Hematopoietic multipotent progenitor cell (in vitro differentiated cells): ENCODE data around the gene MN1. TPM values are rescaled to one million over a fixed set of nuclear protein-coding genes. Genes with fewer than 3 reads are reported as not detected.

Experiments
- DNase-seq, 3 donors: peaks; one replicate each; pipeline ENCODE4 v3.0.0-alpha.2; 2011 to 2015; ENCODE audit warnings: low read depth in 2 of 3, low spot score in 2 of 3
- total RNA-seq: library from RNA; depleted of rRNA; stranded (reverse); fragments of >200 nt; gene quantifications from one replicate; pipeline ENCODE4 v1.2.3, GENCODE V29; 2012

Gene MN1
- total RNA-seq, 1 donor = 14.8 TPM

DNA sequence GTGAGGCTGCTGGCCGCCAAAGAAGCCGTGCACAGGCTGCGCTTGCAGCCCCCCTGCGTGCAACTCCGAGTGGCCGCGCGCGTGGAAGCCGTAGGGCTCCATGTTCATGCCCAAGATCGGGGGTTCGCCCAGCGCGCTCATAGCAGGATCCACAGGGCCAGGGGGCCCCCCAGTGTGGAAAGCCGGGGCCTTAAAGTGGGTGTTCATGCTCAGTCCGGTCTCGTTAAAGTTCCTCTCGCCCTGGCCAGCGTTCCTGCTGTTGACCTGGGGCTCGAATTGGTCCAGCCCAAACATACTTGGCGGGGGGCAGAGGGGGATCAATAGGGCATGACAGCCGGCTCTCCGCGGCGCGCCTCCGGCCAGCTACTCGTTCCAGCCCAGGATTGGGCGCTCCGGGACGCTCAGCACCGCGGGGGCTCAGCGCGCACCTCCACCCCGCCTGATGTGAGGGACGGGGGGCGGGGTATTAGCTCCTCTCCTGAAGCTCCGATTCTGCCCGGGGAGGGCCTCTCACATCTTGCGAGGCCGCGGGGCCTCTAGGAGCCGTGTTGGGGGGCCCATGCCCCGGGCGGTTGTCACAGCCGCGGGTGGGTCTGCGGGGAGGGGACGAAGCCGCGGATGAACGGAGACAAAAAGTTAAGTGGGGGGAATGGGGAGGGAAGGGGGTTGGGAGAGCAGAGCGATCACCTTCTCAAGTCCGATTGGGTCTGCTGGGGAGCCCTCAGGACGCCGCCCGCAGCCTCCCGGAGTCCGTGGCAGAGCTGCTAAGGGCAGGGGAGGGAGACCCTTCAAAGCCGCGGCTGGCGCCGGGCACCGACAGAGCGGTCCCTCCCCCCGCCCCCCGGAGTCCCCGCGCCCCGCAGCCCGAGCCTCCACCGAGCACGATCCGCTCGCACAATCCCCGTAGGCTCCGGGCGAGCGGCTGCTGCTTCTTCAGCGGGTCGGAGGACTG is 1.0 kb downstream of the MN1 start:
- DNase-seq = no peak

DNA sequence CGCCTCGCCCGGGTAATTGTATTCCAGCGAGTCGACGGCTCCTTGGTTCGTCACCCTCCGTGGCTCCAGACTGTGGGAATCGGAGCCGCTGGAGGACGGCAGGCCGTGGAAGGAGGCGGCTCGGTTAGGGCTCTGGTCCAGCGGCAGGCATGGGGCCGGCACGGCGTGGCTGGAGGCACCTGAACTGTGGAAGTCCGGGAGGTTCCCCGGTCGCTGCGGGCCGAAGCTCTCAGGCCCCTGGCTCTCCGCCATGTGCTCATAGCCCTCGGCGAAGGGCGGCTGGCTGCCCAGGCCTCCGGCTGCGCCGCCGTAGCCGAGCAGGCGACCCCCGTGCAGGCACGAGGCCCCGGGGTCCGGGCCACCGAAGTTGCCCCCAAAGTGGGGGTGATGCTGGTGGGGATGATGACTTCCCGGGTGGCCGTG is 1.7 kb downstream of the MN1 start:
- DNase-seq = no peak

DNA sequence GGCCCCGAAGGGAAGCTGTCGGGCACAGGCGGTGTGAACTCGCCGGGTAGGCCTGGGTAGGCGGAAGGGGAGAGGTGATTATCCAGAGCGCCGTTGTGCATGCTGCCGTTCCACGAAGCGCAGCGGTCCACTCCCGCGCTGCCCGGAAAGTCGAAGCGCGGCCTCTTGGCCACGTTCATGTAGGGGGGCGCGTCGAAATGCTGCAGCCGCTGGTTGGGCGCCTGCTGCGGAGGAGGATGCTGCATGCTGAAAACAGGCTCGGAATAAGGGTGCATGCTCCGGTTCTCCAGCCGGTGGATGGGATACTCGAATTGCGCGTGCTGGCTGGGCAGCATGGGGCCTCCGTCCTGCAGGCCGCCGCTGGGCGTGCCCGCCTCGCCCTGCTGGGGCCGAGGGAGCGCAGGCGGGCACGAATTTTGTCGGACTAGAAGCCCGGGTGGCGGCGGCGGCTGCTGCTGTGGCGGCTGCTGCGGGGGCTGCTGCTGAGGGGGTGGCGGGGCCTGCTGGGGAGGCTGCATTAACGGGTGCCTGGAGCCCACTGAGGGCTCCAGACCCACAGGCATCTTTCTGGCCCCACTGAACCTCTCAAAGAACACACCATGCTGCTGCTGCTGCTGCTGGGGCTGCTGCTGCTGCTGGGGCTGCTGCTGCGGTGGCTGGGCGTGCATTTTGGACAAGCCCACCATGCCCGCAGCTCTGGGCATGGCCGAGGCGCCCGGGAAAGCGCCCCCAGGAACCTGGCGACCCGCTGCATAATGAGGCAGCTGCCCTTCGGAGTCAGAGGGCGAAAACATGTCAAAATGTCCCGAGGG is 2.3 kb downstream of the MN1 start:
- no peak for DNase-seq

DNA sequence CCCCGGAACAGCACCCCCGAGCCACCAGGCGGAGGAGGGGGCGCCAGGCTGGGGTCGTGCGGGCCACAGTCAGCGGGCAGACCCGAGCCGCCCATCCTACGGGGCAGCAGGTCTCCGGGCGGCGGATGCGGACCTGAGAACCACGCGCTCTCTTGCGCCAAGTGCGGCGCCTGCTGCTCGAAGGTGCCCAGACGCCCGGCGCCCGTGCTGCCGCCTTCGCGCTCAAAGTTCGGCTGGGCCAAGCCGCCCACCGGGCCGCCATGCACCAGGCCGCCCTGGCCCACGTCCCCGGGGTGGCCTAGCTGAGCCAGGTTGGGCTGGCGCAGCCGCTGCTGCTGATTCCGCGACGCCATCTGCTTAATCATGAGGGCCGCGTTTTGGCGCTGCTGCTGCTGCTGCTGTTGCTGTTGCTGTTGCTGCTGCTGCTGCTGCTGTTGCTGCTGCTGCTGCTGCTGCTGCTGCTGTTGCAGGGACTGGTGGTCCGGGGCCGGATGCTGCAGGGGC is 3.0 kb downstream of the MN1 start:
- no peak for DNase-seq

DNA sequence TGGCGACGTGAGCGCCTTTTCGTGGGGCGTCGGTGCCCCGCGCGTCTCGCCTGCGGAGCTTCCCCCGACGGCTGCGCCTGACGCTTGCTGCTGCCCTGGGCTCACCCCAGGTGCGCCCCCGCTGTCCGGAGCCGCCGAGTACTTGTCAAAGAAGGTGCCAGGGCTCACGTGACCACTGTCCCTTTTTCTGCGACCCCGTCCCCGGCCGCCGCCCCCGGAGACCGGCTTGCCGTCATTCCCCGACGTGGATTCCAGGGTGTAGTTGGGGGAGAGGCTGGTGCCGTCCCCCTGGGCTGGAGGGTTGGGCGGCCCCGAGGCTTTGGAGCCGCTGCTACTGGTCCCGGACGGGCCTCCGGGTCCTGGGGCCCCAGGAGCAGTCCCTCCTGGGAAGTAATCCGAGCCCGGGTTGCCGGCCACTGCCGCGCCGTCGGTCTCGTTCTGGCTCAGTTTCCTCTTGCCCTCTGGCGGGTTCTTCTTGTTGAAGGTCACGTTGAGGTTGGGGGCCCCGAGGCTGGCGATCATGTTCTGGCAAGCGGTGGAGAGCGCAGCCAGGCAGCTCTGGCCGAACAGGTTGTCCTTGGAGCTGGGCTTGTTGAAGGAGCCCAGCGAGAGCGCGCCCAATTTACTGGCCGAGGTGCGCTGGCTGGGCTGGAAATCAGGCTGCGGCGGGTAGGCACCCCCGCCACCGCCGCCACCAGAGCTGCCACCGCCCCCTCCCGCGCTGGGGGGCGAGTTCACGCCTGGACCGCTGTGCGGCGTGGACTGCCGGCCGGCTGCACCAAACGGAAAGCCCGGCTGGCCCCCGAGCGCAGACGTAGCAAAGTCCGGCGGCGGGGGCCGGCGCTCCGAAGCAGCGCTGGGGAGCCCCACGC is 3.8 kb downstream of the MN1 start:
- DNase-seq = no peak

DNA sequence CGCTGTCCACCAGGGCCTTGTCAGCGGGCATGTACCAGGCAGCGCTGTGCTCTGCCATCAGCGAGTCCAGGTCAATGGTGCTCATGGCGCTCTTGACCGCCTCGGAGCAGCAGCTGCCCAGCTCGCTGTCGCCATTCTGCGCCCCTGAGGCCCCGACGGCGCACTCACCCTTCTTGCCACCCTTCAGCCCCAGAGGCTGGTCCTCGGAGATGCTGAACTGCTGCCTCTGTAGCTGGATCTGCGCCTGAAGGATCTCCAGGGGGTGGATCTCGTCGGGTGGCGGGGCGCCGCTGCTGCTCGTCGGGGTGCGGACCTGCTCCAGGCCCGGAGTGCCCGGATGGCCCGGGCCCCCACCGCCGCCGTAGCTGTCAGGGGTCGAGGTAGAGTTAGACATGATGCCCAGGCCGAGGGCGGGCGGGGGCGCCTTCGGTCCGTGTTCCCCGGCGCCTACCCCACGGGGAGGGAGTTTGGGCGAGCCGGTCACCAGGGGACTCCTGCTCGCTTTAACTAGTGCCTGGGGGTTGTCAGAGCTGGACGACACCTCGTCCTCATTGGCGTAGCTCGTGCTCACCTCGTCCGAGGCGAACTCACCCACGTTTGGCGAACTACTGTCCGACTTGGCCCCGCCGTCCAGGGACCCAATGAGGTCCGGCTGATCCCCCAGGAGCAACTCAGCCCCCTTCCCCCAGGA is 4.6 kb downstream of the MN1 start:
- DNase-seq = no peak

DNA sequence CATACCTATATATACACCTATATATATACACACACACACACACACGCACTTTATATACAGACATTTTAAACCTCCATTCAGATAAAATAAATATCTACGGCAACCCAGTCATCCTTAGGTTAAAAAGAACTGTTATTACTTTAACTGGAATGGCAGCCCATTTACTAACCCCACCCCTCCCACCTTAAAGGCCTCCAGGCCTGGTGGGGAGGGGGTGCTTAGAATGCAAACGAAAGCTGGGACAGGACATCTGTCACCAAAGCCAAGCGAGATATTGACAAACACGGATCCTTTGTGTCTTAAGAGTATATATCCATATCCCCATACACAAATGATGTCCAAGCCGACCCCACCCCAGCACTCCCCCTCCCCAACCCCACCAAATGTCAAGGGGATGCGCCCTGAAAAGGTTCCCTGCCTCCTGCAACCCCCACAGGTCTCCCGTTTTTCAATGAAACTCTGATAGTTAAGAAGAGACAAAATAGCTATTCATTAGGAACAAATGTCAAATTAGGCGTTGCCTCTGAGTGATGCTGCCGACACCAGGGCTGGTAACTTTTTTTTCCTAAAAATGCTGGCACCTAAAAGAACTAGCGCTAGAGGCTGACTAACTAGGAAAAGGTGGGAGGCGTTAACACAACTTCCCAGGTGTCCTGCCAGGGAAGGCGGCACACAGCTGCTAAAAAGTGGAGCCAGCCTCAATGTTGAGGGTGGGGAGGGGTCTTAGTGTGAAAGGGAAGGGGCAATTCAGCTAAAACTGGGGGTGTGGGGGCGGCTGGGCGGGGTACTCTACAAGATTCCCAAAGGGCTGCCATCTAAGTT is 5.6 kb downstream of the MN1 start:
- no peak for DNase-seq

DNA sequence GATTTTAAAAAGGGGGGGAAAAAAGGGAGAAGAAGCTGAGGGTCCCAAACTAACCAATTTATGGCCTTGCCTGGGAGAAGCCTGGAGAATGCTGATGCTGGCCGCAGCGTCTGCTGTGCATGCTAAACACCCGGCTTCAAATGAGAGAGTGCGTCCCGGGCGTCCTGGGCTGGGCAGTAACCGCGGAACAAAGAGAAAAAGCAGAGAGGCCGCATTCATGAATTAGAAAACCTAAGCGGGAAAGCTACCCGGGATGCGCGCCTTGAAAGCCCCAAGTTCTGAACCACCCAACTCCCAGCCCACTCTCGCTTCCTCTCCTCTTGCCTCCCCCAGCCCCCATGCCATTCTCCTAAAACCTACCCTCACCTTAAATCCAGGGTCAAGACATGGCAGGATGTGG is 6.5 kb downstream of the MN1 start:
- no peak for DNase-seq

DNA sequence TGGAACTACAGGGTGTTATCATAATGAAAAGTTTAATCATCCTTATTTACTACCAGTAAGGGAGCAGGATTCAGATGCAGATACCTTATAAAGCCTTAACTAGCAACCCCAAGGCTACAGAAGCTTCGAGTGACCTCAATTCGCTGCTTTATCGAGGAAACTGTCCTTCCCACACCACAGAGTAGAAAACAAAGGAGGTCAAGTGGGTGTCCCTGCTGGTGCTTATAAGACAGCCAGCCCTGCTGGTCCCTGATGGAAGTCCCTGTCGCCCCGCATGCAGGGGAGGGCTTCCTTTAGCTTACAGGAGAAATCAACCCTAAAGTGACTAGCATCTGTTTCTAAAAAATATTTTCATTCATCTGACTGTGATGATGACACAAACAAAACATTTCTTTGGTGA is 7.3 kb downstream of the MN1 start:
- DNase-seq = no peak

DNA sequence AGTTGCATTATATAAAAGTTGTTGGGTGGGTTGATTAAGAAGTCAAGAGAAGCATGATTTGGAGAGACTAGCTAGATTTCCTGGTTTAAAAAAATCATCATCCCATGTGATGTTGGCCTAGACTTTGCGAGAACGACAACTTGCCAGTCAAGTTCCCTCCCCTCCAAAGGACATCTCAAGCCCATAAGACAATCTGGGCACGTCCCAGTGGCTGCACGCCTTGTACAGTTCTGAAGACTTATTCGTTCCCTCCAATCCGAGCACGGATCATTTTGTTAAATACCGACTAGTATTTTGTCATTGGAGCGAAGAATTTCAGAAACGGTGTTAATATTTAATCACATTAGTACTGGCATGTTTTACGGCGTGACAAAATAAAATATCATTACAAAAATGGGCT is 8.0 kb downstream of the MN1 start:
- no peak for DNase-seq

DNA sequence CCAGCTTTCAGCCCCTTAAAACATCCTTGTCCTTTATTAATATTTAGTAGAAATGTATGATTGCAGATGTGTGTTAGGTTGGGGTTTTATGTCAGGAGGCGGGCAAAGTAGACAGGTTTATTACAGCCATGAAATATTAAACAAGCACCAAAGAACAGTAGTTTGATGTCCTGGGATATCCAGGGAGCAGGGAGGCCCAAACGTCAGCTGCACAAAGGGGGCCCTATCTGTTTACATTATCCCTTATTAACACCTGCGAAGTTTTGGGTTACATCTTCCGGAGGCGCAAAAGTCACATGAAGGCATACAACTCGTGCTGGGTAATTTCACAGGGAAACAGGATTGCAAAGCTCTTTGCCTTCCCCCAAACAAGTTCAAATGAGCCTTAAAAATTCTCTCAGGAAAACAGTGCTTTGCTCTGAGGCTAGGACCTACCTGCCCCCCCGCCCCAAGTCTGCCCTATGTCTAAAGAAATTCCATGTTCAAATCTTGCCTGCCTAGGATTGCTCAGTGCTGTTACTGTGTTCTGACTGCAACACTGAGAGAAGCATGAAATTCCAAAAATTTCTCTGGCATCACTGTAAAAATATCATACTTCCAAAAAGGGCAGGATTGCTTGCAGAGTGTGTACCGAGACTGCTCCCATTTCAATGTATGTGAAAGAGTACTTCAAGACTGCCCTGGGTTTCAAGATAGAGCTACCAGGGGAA is 8.9 kb downstream of the MN1 start:
- no peak for DNase-seq

DNA sequence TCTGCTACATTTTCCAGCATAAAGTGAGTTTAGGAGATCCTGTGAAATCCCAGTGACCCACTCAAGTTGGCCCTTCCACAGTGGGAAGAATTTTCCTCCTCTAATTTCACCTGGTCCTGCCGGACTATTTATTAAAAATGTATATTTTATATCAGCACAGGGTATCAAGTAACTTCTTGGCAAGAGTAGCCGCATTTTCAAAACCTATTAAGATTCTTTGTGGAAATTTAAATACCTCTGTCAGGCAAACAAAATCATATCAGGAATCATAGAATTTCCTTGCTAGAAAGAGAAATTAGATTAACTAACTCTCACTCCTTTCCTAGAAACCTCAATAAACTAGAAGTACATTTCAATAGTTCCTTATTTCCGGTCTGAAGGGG is 9.7 kb downstream of the MN1 start:
- no peak for DNase-seq

DNA sequence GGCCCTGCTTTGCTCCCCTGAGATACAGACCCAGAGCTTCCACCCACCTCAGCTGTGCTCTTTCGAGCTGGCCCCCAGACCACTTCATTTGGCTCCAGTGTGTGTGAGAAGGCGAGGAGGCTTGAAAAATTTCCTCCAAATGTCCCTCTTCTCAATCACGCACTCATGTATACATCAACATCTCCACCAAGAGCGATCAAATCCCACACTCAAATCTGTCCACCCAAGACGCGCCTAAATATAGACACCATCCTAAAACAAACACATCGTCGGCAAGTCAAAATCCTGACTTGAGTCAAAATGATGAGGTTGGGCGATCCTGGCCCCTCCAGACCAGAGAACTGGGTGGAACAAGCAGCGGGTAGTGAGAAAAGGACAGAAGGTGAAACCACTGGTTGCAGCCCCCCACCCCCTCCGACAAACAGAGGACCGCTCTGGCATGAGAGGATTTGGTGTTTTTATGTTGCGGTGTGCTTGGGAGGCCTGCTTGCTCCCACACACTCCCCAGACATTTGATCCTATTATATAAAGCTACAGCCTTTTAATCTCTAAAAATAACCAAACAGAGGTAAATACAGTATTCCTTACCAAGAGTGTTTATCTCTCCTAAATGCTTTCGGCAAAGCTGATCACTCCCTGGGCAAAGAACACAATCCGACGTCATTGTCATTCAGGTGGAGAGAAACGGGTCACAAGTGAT is 10.2 kb downstream of the MN1 start:
- DNase-seq = no peak

DNA sequence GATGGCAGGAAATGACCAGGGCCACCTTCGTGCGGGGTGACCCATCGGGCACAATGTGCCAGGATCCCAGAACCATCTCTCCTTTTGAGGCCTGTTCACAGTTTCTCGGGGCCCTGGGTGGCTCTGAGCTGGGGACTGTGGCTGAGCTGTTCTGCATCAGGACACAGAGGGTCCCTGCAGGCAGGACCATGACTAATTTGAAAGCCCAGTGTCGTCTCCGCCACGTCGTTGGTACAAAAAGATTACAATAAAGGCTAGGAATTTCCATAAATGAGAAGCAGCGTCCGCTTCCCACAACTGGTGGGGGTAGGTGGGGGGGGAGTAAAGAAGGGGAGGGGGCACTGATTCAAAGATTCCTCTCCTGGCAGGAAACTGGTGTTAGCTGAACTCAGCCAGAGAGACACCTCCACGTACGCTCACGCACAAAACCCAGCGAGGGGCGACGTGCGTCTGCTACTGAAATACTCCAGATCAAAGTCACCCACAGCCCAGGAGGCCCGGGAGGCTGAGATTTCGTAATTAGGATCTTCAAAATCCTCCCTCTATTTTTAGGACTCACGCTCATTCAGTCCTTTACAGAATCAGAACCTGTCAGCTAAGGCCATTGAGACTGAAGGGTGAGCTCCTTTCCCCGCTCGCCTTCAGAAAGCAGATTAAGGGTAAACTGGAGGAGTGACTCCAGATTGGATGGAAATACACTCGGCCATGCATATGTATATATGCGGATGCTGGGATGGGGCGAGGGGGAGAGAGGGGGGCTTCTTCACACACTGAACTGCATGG is 11.0 kb downstream of the MN1 start:
- DNase-seq = no peak

DNA sequence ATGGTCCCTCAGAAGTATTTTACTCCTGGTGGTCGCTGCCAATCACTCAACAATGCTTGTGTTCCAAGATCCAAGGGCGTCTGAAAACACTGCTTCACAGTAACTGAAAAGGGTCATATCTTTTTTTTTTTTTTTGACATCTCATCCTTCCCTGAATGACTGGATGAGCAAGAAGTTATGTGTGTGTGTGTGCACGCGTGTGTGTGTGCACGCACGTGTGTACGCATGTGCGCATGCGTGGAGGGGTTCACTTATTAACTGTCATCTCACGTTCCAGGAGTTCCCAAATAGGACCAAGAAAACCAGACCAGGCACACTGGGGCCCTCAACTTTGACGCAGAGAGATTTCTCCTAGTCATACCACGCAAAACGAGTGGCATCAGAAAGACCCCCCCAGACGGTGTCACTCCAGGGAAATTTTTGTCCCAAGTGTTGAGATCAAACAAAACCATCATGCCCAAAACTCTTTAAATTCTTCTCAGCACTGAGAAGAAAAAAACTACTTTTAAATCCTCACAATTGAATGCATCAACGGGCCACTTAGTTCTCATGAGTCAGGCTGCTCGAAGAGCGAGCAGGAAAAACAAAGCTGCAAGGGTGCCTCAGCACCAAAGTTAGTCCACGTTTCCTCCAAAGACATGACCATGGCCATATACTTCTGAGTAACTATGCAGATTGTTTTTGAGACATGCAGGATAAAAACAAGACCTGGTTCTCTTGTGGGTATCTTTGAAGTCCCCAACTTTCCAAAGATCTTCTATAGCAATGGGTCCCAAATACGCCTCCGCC is 12.9 kb downstream of the MN1 start:
- no peak for DNase-seq

DNA sequence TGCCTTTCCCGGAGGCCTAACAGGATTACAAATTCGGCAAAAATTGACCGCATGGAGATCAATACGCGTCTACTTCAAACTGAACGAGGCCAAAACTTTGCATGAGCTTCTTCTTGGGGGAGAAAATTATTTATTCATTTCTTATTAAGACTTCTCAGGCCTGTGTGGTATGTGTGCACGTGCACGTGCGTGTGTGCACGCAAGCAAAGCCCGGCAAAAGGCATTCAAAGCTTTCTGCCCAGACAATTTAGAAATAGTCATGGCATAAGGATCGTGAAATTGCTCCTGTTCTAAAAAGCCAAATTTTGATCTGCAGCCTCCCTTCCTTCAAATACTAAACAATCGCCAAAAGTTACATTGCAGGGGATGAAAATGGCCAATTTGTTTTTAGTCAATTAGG is 14.6 kb downstream of the MN1 start:
- DNase-seq = no peak
